ENCODE data around the gene WNT7A. TPM values are rescaled to one million over a fixed set of nuclear protein-coding genes. Genes with fewer than 3 reads are reported as not detected.
"Not testable (repeated sequence)": the region's sequence is repeated elsewhere in the genome, so short reads cannot be mapped to it uniquely, and the experiment has no call there.

The WNT7A gene
- total and polyA plus RNA-seq, 2 donors = 0.08 TPM; not detected in 1

DNA sequence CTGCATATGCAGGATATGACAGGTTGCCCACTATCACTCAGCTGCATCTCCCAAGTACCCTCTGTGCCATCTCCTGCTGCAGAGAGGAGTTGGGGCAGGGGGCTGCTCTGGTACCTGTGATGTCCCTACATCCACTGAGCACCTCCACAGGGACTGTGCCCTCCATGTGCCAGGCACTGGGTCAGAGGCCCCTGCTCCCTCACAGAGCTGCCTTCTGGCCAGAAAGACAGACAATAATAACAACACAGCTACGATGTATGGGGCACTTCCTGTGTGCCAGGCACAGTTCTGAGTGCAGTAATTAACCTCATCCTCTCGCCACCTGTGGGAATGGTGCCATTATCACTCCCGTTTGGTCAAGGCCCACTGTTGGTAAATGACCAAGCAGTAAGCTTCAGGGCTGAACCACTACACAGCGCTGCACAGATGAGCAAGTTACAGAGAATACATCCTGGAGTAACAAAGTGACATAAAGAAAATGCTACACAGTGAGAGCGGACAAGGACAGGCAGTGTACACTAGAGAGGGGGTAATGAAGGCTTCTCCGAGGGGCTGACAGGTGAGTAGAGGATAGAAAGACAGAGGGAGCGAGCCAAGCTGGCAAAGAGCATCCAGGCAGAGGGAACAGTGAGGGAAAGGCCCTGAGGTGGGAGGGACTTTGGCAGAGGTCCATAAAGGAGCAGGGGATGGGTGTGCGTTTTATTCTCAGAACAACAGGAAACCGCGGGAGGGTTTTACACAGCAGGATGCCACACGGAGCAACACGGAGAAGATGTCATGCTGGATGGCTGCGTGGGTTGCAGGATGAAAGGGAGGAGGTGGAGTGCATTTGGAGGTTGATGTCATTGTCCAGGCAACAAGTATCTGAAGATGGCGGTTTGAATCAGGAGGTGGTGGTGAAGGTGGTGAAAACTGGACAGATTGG, 13.6 kb downstream of the WNT7A start:
- H3K27ac ChIP-seq (ENCODE audit: low read depth) = no peak overlapping the region
- WGBS = 47% methylated on average over 14 of the region's 14 CpGs
- no peak for DNase-seq (ENCODE audit: extremely low spot score)
- no peaks in the 10 kb centered on the region for H3K36me3 ChIP-seq (ENCODE audit: insufficient read depth)
- H3K4me1 ChIP-seq (ENCODE audit: insufficient read depth) = no peaks in the 10 kb centered on the region
- no peak overlapping the region for H3K4me3 ChIP-seq (ENCODE audit: low read depth, low read length)

DNA sequence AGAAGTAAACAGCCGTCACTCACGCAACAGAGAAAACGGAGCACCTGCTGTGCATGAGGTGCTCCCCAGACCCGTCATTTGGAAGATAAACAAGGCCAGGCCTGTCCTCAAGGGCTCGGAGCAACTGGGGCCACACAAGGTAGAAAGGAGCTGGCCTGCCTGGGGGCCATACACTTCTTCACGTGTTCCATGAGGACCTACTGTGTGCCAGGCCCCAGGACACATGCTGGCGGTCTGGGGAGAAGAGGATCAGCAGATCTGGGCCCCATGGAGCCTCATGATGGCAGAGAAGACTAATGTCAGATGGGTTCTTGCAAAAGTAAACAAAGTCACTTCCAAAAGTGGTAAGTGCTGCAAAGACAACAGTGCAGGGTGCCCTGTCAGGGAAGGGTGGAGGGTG, 14.3 kb downstream of the WNT7A start:
- DNase-seq (ENCODE audit: extremely low spot score) = no peak
- no peaks in the 10 kb centered on the region for H3K4me1 ChIP-seq (ENCODE audit: insufficient read depth)
- 56% methylated on average over 7 of the region's 7 CpGs for WGBS
- H3K4me3 ChIP-seq (ENCODE audit: low read depth, low read length) = no peak overlapping the region
- no peaks in the 10 kb centered on the region for H3K36me3 ChIP-seq (ENCODE audit: insufficient read depth)
- H3K27ac ChIP-seq (ENCODE audit: low read depth) = no peak overlapping the region

DNA sequence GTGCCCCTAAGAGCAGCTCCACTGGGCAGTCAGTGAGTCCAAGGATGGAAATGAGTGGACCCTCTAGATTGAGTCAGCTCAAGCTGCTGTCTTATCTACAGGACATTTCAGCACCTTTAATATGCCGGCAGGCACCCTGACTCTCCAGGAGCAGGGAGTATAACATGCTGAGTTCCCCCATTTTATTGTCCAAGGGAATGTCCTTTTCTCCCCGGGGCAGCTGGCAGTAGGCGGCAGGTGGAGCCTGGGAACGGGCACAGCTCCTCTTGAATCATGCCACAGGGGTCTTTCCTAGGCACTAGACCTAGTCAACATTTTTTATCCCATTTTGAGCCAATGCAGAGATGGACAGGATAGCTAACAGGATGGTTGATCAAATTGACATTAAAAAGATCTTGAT, 14.8 kb downstream of the WNT7A start:
- Histone ChIP-seq H3K4me3 (ENCODE audit: low read depth, low read length) (no peak overlapping the region), H3K27ac (ENCODE audit: low read depth) (no peak overlapping the region), H3K4me1 (ENCODE audit: insufficient read depth) (no peaks in the 10 kb centered on the region), H3K36me3 (ENCODE audit: insufficient read depth) (no peaks in the 10 kb centered on the region)
- WGBS = 75% methylated on average over 4 of the region's 4 CpGs
- no peak for DNase-seq (ENCODE audit: extremely low spot score)

DNA sequence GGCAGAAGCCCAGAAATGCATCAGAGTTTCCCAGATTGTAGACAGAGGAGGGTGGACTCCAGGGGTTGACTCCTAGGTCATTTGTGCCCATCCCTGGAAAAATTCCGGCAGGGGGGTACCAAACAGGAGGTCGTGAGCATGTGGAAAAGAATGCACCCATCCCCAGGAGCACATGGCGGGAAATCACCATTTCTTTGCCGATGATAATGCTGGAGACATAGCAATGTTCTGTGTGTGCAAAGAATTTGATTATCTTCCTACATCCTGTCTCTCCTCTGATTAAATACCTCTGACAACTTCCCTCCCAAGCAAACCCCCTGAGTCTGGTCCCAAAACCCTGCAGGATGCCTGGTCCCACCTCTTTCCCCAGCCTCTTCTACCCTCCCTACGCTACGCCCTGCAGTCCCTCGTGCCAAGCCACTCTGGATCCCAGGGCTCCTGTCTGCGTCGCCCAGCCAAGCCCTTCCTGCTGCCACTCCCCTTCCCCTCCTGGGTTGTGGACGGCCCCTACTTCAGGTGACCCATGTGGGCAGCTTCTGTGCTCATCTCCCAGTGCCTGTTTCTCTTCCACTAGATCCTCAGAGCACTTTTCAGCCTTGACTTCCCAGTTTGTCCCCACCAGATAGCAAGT, 15.8 kb downstream of the WNT7A start:
- Histone ChIP-seq H3K4me3 (ENCODE audit: low read depth, low read length) (no peak overlapping the region), H3K36me3 (ENCODE audit: insufficient read depth) (no peaks in the 10 kb centered on the region), H3K27ac (ENCODE audit: low read depth) (no peak overlapping the region), H3K4me1 (ENCODE audit: insufficient read depth) (no peaks in the 10 kb centered on the region)
- 55% methylated on average over 10 of the region's 10 CpGs for WGBS
- DNase-seq (ENCODE audit: extremely low spot score) = no peak

DNA sequence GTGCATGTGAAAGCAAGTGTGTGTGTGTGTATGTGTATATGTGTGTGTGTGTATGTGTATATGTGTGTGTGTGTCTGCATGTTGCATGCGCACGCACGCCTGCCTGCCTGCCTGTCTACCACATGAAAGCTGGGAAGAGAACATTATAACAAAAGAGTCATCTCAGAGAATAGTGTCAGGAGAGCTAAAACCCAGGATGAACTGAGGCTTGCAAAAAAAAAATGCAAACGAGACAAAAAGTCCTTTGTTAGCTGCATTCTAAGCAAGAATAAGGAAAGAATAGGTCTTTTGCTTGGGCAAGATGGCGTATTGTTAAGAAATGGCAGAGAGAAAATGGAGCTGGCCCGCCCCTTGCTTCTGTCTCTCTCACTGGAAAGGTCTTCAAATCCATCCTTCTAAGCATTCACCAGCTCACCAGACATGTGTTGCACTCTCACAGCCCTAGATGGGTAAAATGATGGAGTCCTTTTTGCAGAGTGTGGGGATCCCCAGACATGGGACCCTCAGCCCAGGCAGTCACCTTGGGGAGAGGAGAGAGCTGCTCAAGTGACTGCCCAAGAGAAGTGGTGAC, 16.4 kb downstream of the WNT7A start:
- Histone ChIP-seq H3K4me1 (ENCODE audit: insufficient read depth) (no peaks in the 10 kb centered on the region), H3K4me3 (ENCODE audit: low read depth, low read length) (no peak overlapping the region), H3K36me3 (ENCODE audit: insufficient read depth) (no peaks in the 10 kb centered on the region), H3K27ac (ENCODE audit: low read depth) (no peak overlapping the region)
- WGBS = 79% methylated on average over 6 of the region's 6 CpGs
- no peak for DNase-seq (ENCODE audit: extremely low spot score)

DNA sequence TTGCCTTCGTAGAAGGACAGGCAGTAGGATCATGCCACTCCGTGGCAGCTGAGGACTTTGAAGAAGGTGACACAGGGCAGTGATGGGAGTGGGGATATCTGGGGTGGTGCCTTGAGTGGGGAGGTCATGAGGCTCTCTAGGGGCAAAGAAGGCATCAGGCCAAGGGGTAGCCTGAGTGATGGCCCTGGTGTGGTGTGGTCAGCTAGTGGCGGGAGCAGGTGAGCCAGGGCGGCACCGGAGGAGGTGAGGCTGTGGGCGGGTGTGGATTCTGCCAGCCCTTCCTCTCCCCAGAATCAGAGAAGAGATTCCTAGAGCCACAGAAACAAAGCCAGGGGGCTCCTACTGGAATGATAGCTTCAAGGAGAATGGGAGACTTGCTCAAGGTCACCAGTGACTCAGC, 18.4 kb downstream of the WNT7A start:
- no peak for DNase-seq (ENCODE audit: extremely low spot score)
- Histone ChIP-seq H3K27ac (ENCODE audit: low read depth) (no peak overlapping the region), H3K36me3 (ENCODE audit: insufficient read depth) (no peaks in the 10 kb centered on the region), H3K4me3 (ENCODE audit: low read depth, low read length) (no peak overlapping the region), H3K4me1 (ENCODE audit: insufficient read depth) (no peaks in the 10 kb centered on the region)
- WGBS = 75% methylated on average over 6 of the region's 6 CpGs

DNA sequence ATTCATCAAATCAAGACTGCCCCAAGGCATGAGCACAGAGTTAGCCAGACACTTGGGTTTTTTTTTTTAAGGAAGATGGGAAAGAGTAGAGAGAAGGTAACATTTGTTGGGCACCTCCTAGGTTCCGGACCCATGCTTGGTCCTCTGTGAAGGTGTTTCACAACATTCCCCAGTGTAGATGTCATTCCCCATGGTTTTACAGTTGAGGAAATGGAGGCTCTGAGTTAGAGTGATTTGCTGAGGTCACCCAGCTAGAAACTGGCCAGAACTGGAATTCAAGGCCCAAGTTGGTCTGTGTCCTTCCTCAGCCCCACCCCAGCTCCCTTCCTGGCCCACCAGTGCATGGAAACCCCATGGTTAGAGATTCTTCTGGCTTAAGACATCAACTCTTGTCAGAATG, 19.9 kb downstream of the WNT7A start:
- WGBS = 82% methylated on average over 1 of the region's 1 CpG

DNA sequence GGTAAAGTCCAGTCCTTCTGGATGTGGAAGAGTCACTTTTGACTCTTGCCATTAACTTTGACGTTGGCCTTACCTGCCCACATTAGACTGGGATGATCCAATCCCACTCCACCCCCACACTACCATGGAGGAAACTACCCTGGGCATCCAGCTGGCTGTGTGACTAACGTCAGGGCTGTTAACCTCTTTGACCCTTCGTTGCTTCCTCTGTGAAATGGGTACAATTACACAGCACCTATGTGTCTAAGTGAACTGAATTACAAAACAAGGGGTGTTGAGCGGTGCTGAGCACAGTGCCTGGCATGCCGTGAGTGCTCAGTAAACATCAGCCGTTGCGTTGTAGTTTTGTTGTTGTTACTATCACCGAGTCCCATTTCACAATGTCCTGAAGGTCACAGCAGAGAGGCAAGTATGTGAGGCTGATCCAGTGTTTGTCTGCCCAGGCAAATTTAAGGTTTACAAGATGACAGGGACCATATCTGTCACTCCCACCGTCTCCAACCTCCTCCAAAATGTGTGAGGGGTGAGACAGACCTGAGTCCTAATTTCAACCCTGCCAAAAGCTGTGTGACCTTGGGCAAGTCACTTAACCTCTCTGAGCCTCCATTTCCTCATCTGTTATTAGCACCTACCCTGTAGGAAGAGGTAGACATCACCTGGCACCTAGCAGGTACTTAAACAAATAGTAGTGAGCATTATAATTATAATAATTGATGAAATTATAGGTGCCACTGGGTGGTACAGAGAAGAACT, 20.9 kb downstream of the WNT7A start:
- no peaks in the 10 kb centered on the region for H3K4me1 ChIP-seq (ENCODE audit: insufficient read depth)
- no peaks in the 10 kb centered on the region for H3K36me3 ChIP-seq (ENCODE audit: insufficient read depth)
- H3K27ac ChIP-seq (ENCODE audit: low read depth) = no peak overlapping the region
- 72% methylated on average over 9 of the region's 9 CpGs for WGBS
- no peak for DNase-seq (ENCODE audit: extremely low spot score)
- no peak overlapping the region for H3K4me3 ChIP-seq (ENCODE audit: low read depth, low read length)

More for the DNA sequence above, 19.9 kb downstream of the WNT7A start:
- Histone ChIP-seq H3K36me3 (ENCODE audit: insufficient read depth) (no peaks in the 10 kb centered on the region), H3K4me3 (ENCODE audit: low read depth, low read length) (no peak overlapping the region), H3K27ac (ENCODE audit: low read depth) (no peak overlapping the region), H3K4me1 (ENCODE audit: insufficient read depth) (no peaks in the 10 kb centered on the region)
- no peak for DNase-seq (ENCODE audit: extremely low spot score)

DNA sequence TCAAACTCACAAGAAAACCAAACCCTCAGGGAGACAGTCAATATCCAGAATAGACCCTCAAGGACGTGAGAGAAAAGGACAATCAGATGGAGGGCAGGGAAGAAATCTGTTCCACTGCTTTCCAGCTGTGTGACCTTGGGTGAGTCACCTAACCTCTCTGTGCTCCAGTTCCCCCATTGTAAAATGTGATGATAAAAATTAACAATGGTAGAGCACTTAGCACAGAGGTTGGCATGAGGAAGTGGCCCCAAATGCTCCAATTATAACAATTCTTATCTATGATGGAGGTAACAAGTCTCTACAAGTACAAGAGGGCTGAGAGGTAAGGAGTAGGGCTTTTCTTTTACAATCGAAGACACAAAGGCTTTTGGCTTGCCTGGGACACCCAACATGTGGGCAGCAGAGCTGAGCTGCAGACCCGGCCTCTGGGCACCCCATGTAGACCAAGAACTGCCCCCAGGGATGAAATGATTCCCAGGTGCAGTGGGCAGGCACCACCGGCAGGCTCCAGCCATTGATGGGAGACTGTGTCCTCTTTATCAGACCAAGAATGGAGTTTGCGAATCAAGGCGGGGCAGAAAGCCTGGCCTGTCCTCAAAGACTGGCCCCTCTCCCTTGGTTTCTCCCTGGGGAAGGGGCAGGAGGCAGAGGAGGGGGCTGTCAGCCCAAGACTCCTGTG, 22.0 kb downstream of the WNT7A start:
- Histone ChIP-seq H3K4me3 (ENCODE audit: low read depth, low read length) (no peak overlapping the region), H3K4me1 (ENCODE audit: insufficient read depth) (no peaks in the 10 kb centered on the region), H3K27ac (ENCODE audit: low read depth) (no peak overlapping the region), H3K36me3 (ENCODE audit: insufficient read depth) (no peaks in the 10 kb centered on the region)
- no peak for DNase-seq (ENCODE audit: extremely low spot score)
- 60% methylated on average over 6 of the region's 6 CpGs for WGBS

DNA sequence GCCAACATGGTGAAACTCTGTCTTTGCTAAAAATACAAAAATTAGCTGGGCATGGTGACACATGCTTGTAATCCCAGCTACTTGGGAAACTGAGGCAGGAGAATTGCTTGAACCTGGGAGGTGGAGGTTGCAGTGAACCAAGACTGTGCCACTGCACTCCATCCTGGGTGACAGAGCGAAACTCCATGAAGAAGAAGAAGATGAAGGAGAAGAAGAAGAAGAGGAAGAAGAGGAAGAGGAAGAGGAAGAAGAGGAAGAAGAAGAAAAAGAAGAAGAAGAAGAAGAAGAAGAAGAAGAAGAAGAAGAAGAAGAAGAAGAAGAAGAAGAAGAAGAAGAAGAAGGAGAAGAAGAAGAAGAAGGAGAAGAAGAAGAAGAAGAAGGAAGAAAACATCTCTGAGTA, 23.2 kb downstream of the WNT7A start:
- not testable (repeated sequence) for H3K4me3 ChIP-seq (ENCODE audit: low read depth, low read length); DNase-seq (ENCODE audit: extremely low spot score); H3K4me1 ChIP-seq (ENCODE audit: insufficient read depth); H3K36me3 ChIP-seq (ENCODE audit: insufficient read depth); H3K27ac ChIP-seq (ENCODE audit: low read depth)
- 87% methylated on average over 1 of the region's 1 CpG for WGBS

DNA sequence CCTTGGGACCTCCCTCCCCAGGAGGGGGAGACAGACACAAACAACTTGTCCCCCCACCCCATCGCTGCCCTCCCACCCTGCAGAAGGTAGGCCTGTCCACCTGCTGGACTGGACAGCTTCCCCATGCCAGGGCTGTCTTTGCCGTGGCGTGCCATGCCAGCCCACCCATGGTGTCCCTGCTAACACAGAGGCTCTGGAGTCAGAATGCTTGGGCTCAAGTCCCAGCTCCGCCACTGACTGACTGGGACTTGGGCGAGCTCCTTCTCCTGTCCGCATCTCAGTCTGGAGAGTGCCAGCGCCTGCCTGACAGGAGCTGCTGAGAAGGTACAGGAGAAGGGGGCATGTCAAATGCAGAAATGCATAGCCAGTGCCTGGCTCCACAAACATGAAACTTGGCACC, 23.9 kb downstream of the WNT7A start:
- no peak overlapping the region for H3K27ac ChIP-seq (ENCODE audit: low read depth)
- DNase-seq (ENCODE audit: extremely low spot score) = no peak
- 82% methylated on average over 7 of the region's 7 CpGs for WGBS
- no peak overlapping the region for H3K4me3 ChIP-seq (ENCODE audit: low read depth, low read length)
- no peaks in the 10 kb centered on the region for H3K4me1 ChIP-seq (ENCODE audit: insufficient read depth)
- no peaks in the 10 kb centered on the region for H3K36me3 ChIP-seq (ENCODE audit: insufficient read depth)

DNA sequence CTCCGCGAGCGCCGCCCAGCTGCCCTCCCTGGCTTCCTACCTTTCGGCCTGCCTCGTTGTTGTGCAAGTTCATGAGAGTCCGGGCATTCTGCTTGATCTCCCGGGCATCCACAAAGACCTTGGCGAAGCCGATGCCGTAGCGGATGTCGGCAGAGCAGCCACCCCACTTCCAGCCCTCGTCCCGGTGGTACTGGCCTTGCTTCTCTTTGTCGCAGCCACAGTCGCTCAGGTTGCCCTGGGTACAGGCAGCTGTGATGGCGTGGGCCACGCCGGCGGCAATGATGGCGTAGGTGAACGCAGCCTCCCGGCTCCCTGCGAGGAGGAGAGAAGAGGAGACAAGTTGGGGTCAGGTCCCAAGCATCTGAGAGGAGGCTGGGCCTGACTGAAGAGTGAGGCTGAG, 25.4 kb downstream of the WNT7A start:
- DNase-seq (ENCODE audit: extremely low spot score) = no peak

DNA sequence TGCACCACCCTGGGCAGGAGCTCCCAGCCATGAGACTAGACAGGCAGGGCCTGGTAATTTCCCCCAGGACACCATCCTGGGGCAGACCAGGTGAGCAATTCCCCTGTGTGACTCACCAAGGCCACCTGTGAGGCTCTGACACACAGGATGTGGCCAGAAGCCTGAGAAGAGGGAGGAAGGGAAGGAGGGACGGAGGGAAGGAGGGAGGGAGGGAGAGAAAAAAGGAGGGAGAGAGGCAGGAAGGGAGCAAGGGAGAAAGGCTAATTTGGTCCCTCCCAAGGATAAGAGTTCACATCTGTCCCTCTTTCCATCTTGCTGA, 25.9 kb downstream of the WNT7A start:
- Histone ChIP-seq H3K4me3 (ENCODE audit: low read depth, low read length) (no peak overlapping the region), H3K36me3 (ENCODE audit: insufficient read depth) (no peaks in the 10 kb centered on the region), H3K4me1 (ENCODE audit: insufficient read depth) (no peaks in the 10 kb centered on the region), H3K27ac (ENCODE audit: low read depth) (no peak overlapping the region)
- no peak for DNase-seq (ENCODE audit: extremely low spot score)
- WGBS = 35% methylated on average over 1 of the region's 1 CpG

More for the DNA sequence above, 25.4 kb downstream of the WNT7A start:
- Histone ChIP-seq H3K4me3 (ENCODE audit: low read depth, low read length) (no peak overlapping the region), H3K27ac (ENCODE audit: low read depth) (no peak overlapping the region), H3K4me1 (ENCODE audit: insufficient read depth) (no peaks in the 10 kb centered on the region), H3K36me3 (ENCODE audit: insufficient read depth) (no peaks in the 10 kb centered on the region)
- 85% methylated on average over 25 of the region's 25 CpGs for WGBS

Data from urinary bladder (tissue), 4 donors.